Heart left ventricle (tissue), 16 donors: ENCODE measurements around the gene CLSTN2. TPM values are rescaled to one million over a fixed set of nuclear protein-coding genes. Genes with fewer than 3 reads are reported as not detected.

Experiments
- ATAC-seq, 4 donors: fragments of 200-7000 bp; cut with Tn5 transposase; one replicate each; pipeline ENCODE4 v1.9.1; 2020 to 2022; ENCODE audit warnings: moderate library complexity in 4 of 4, mild to moderate bottlenecking in 3 of 4, moderate number of reproducible peaks in 1 of 4
- DNase-seq, 5 donors: peaks; one replicate each; pipeline ENCODE4 v3.0.0-alpha.2; 2020
- H3K27ac ChIP-seq, 12 donors: fragments of 200-600 bp; sonication (generic) in 4 of 12; one replicate each; pipeline versions ENCODE4 v1.5.0 to v1.8.0; 2016 to 2022; ENCODE audit warnings: mild to moderate bottlenecking in 2 of 12
- H3K27me3 ChIP-seq, 9 donors: fragments of 200-600 bp; sonication (generic) in 2 of 9; one replicate each; pipeline versions ENCODE4 v1.5.1 to v1.8.0; 2016 to 2022; ENCODE audit warnings: mild to moderate bottlenecking in 3 of 9
- H3K36me3 ChIP-seq, 9 donors: fragments of 200-600 bp; sonication (generic) in 2 of 9; one replicate each; pipeline versions ENCODE4 v1.5.0 to v1.8.0; 2018 to 2022; ENCODE audit warnings: mild to moderate bottlenecking in 2 of 9
- H3K4me1 ChIP-seq, 12 donors: fragments of 200-600 bp; sonication (generic) in 4 of 12; one replicate each; pipeline versions ENCODE4 v1.5.0 to v1.8.0; 2016 to 2022; ENCODE audit warnings: mild to moderate bottlenecking in 3 of 12
- H3K4me3 ChIP-seq, 12 donors: fragments of 200-600 bp; sonication (generic) in 4 of 12; one replicate each; pipeline versions ENCODE4 v1.5.0 to v1.8.0; 2017 to 2022; ENCODE audit warnings: mild to moderate bottlenecking in 9 of 12, moderate library complexity in 4 of 12
- H3K9me3 ChIP-seq, 12 donors: fragments of 200-600 bp; sonication (generic) in 4 of 12; one replicate each; pipeline versions ENCODE4 v1.5.0 to v1.8.0; 2016 to 2022; ENCODE audit warnings: mild to moderate bottlenecking in 1 of 12
- POLR2A ChIP-seq, 2 donors: fragments of 450-650 bp; IDR thresholded peaks; one replicate each; pipeline ENCODE4 v1.6.1; 2017; ENCODE audit warnings: antibody characterized with exemption in 2 of 2, mild to moderate bottlenecking in 2 of 2, moderate library complexity in 2 of 2
- whole genome bisulfite sequencing, 4 donors: extraction: QIAGEN DNeasy Blood & Tissue Kit in 2 of 4; methylation state at CpG; one replicate each; pipeline versions ENCODE4 v1.1.5 to v1.1.7; 2013 to 2018; 5-methylcytosine and 5-hydroxymethylcytosine counted together
- intact Hi-C, 10 donors: fragments of 100-400 bp; cut with DNase I; formaldehyde crosslinking; loops; one replicate each; pipeline versions ENCODE4 v1.11.1 to v1.14.2; 2022
- polyA plus RNA-seq, 2 donors: library from polyadenylated mRNA; stranded (reverse); fragments of 200-250 nt; gene quantifications; one replicate each; pipeline ENCODE4 v1.2.3, GENCODE V29; 2013
- total RNA-seq, 9 donors: library from RNA; depleted of rRNA in 2 of 9; stranded (reverse); fragments of >200 nt in 2 of 9; fragmentation: NEBNext Ultra II Directional in 3 of 9; extraction: Animal tissue kit (Norgen Biotek cat#: 25700) in 3 of 9; gene quantifications; one replicate each; pipeline versions ENCODE4 v1.1.0 to v1.2.4, GENCODE V29; 2016 to 2023
- TF ChIP-seq, protein P1 (sequence below), 12 donors: fragments of 200-600 bp; sonication (generic) in 4 of 12; IDR thresholded peaks; one replicate each; pipeline versions ENCODE4 v1.5.0 to v1.8.0; 2018 to 2022; ENCODE audit warnings: antibody characterized with exemption in 12 of 12, mild to moderate bottlenecking in 5 of 12
- donor health status: ischemic (EF 13 %, LVEDD 7.1; RV severe dilation, severe dysfunction).
- donor health status: healthy with polysubstance abuse.
- donor health status: DM: no; HTN: yes; CAD: no.
- donor health status: DM: no; HTN: no; CAD: no.
- donor health status: ischemic (EF 25% LVEDD 6.9; RV normal size, moderate dysfunction).
- donor health status: ischemic (EF 25% LVEDD 5.7; RV mildly dilated, moderate dysfunction).
- donor health status: healthy.
- donor health status: DM: yes; HTN: yes; CAD: no.
- donor health status: ischemic (EF 35%, LVEDD 5.7; RV mildly dilated, moderate dysfunction).
- donor health status: nonischemic (EF 11% LVEDD 7.7; RV severe dilation, severe dysfunction).
- donor health status: DM: yes; HTN: yes; CAD: no.
- donor health status: PGD.
- donor health status: ischemic (EF 29% LVEDD 5.4; RV normal size, mild dysfunction).
- donor health status: nonischemic (EF 23%, LVEDD 6.1; RV moderate dilation, normal function).

The CLSTN2 gene
- total and polyA plus RNA-seq, 11 donors = 0.69 to 7.6 (median 3.9) TPM

DNA sequence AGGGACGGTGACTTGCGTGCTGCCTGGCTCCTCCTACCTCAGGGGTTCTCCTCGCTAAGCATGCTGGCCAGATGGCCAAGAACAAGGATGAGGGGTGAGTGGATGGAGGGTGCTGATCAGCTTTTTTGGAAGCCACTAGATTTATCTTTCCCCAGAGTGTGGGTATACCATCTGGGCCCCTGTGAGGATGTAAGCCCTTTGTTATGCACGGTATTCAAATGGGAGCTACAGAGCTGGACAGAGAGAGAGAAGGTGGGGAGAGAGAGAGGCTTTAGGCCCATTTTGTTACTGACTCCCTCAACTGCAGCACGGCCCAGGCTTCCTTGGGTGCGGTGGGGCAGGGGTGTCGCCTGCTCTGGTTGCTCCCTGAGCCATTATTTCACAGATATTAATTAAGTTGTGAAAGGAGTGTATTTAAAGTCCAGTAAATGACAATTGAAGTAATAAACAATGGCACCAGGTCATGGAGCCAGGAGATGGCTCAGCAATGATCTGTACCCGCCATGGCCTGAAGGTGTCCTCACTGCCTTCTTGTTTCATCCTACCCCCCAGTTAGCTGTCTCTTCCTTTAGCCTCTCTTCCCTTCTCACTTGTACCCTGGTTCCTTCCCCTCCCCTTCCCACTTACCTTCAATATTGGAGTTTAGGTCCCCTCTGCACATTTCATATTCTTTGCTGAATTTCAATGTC lies 158.0 kb downstream of the CLSTN2 start:
- ATAC-seq = no peak
- WGBS, 4 donors = 79 to 94% (median 83%) methylated on average over 8 of the region's 8 CpGs
- TF ChIP-seq POLR2A (IDR thresholded peaks at IDR 0.05) = no peak
- TF ChIP-seq, protein P1, sequence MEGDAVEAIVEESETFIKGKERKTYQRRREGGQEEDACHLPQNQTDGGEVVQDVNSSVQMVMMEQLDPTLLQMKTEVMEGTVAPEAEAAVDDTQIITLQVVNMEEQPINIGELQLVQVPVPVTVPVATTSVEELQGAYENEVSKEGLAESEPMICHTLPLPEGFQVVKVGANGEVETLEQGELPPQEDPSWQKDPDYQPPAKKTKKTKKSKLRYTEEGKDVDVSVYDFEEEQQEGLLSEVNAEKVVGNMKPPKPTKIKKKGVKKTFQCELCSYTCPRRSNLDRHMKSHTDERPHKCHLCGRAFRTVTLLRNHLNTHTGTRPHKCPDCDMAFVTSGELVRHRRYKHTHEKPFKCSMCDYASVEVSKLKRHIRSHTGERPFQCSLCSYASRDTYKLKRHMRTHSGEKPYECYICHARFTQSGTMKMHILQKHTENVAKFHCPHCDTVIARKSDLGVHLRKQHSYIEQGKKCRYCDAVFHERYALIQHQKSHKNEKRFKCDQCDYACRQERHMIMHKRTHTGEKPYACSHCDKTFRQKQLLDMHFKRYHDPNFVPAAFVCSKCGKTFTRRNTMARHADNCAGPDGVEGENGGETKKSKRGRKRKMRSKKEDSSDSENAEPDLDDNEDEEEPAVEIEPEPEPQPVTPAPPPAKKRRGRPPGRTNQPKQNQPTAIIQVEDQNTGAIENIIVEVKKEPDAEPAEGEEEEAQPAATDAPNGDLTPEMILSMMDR (IDR thresholded peaks at IDR 0.05) = peak in 1 of 12 donors; percentile 22
- no peak for DNase-seq
- Histone ChIP-seq H3K4me1 (peaks cover 0 to 23% (median 8%) of the 10 kb centered on the region in 12 donors), H3K36me3 (no peaks in the 10 kb centered on the region), H3K27ac (no peak overlapping the region), H3K4me3 (no peak overlapping the region), H3K9me3 (peaks cover 0 to 19% (median 0%) of the 10 kb centered on the region in 12 donors), H3K27me3 (no peaks in the 10 kb centered on the region)
- intact Hi-C loops = loop anchor here in 1 of 10 donors (5.0 kb wide), 1 partner anchor 326 kb away; no protein-coding TSS in a partner anchor

DNA sequence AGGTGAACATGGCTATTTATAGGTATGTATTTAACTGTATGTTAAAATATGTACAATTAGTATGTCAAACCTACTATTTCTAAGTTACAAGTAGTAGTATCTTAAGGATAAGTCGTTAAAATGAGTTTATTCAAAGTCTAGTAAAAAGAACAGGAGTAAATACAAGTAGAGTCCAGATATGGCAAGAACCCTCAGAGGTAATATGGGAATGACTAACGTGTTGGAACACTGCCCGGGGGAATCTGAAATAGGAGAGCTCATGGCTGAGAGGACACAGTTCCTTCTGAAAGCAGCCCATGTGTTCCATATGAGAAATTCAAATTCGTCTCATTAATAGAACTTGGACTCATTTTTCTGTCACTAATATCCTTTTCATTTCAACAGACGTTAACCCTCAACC lies 158.8 kb downstream of the CLSTN2 start:
- no peaks in the 10 kb centered on the region for H3K36me3 ChIP-seq
- WGBS, 4 donors = 14 to 37% (median 21%) methylated on average over 5 of the region's 5 CpGs
- H3K27ac ChIP-seq = no peak overlapping the region
- no peak for TF ChIP-seq POLR2A (IDR thresholded peaks at IDR 0.05)
- TF ChIP-seq, protein P1 (IDR thresholded peaks at IDR 0.05) = no peak
- H3K27me3 ChIP-seq = no peaks in the 10 kb centered on the region
- intact Hi-C loops = loop anchor here in 1 of 10 donors (5.0 kb wide), 1 partner anchor 326 kb away; no protein-coding TSS in a partner anchor
- no peak overlapping the region for H3K4me3 ChIP-seq
- H3K4me1 ChIP-seq = peaks cover 0 to 23% (median 8%) of the 10 kb centered on the region in 12 donors
- H3K9me3 ChIP-seq = peaks cover 0 to 16% (median 0%) of the 10 kb centered on the region in 12 donors
- DNase-seq (peak in 4 of 5 donors; percentile 68 to 77 (median 71)), ATAC-seq (peak in 3 of 4 donors; percentile 83 to 95 (median 90))

DNA sequence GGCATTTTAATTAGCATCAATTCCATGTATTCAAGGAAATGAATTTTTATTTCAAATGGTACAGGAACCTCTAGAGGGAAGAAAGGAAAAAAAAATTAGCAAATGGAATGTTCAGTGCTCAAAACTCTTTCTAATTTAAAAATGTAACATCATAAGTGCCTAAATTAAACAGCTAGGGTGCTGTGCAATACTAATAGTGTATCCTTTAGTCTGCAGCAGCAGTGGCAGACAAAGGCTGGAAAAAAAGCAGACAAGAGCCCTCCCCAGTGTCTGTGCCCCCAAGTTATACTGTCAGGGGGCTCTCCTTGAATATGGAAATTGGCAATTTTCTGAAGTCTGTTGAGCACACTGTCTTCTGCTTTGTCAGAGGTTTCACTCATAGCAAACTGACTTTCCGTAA lies 159.5 kb downstream of the CLSTN2 start:
- DNase-seq (no peak), ATAC-seq (no peak)
- 88 to 94% (median 90%) methylated on average over 1 of the region's 1 CpG for WGBS, 4 donors
- intact Hi-C loops = loop anchor here in 1 of 10 donors (5.0 kb wide), 1 partner anchor 327 kb away; no protein-coding TSS in a partner anchor
- Histone ChIP-seq H3K4me1 (peaks cover 0 to 23% (median 8%) of the 10 kb centered on the region in 12 donors), H3K27me3 (no peaks in the 10 kb centered on the region), H3K9me3 (peaks cover 0 to 9% (median 0%) of the 10 kb centered on the region in 12 donors), H3K27ac (no peak overlapping the region), H3K36me3 (no peaks in the 10 kb centered on the region), H3K4me3 (no peak overlapping the region)
- TF ChIP-seq, protein P1 (IDR thresholded peaks at IDR 0.05) = no peak
- TF ChIP-seq POLR2A (IDR thresholded peaks at IDR 0.05) = no peak

DNA sequence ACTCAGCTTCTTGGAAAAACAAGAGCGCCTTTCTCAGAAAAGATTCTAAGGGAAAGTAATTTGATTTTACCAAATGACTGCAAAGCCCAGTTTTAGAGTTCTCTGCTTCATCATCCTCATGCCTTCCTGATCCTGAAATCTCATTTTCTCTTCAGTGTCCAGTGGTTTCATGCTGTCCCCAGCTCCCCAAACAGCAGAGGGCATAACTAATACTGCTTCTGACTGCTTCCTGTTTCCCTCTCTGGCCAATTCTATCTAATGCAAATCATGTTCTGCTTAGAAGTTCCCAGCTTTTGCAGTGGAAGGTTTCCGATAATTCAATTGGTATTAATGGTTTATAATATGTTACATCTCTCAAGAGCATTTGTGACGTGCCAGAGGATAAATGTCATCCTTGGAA lies 161.1 kb downstream of the CLSTN2 start:
- Histone ChIP-seq H3K9me3 (no peaks in the 10 kb centered on the region), H3K27me3 (no peaks in the 10 kb centered on the region), H3K36me3 (no peaks in the 10 kb centered on the region), H3K4me1 (peaks cover 0 to 23% (median 8%) of the 10 kb centered on the region in 12 donors), H3K4me3 (no peak overlapping the region), H3K27ac (no peak overlapping the region)
- intact Hi-C loops = no loop called here
- ATAC-seq (no peak), DNase-seq (no peak)
- 72 to 84% (median 76%) methylated on average over 3 of the region's 3 CpGs for WGBS, 4 donors
- TF ChIP-seq, protein P1 (IDR thresholded peaks at IDR 0.05) = no peak
- no peak for TF ChIP-seq POLR2A (IDR thresholded peaks at IDR 0.05)
